Measurements from ENCODE around the gene ME2.
"Not testable (repeated sequence)": the region's sequence is repeated elsewhere in the genome, so short reads cannot be mapped to it uniquely, and the experiment has no call there.

ME2 gene

GRCh38 chr18:50849419-50849821 lies 29.5 kb upstream of the ME2 start:
- H3K4me3 ChIP-seq (ENCODE audit: low read depth, low read length), result no peak overlapping the region
- TF ChIP-seq CTCF (IDR thresholded peaks at IDR 0.05; ENCODE audit: low read depth, low read length), result no peak

- no peak for TF ChIP-seq CTCF (IDR thresholded peaks at IDR 0.05; ENCODE audit: low read depth, low read length)
- no peak overlapping the region for H3K4me3 ChIP-seq (ENCODE audit: low read depth, low read length)
These were observed 28.4 kb upstream of the ME2 start for GRCh38 chr18:50850307-50851065.

- no peak for TF ChIP-seq CTCF (IDR thresholded peaks at IDR 0.05; ENCODE audit: low read depth, low read length)
- no peak overlapping the region for H3K4me3 ChIP-seq (ENCODE audit: low read depth, low read length)
These were observed 25.1 kb upstream of the ME2 start for GRCh38 chr18:50853863-50854271.

GRCh38 chr18:50855976-50856757 lies 22.8 kb upstream of the ME2 start:
- H3K4me3 ChIP-seq (ENCODE audit: low read depth, low read length), result no peak overlapping the region
- TF ChIP-seq CTCF (IDR thresholded peaks at IDR 0.05; ENCODE audit: low read depth, low read length), result no peak

GRCh38 chr18:50857166-50857565 lies 21.8 kb upstream of the ME2 start:
- not testable (repeated sequence) for H3K4me3 ChIP-seq (ENCODE audit: low read depth, low read length)

- TF ChIP-seq CTCF (IDR thresholded peaks at IDR 0.05; ENCODE audit: low read depth, low read length), result no peak
- no peak overlapping the region for H3K4me3 ChIP-seq (ENCODE audit: low read depth, low read length)
These were observed 21.2 kb upstream of the ME2 start for GRCh38 chr18:50857694-50858093.

DNA sequence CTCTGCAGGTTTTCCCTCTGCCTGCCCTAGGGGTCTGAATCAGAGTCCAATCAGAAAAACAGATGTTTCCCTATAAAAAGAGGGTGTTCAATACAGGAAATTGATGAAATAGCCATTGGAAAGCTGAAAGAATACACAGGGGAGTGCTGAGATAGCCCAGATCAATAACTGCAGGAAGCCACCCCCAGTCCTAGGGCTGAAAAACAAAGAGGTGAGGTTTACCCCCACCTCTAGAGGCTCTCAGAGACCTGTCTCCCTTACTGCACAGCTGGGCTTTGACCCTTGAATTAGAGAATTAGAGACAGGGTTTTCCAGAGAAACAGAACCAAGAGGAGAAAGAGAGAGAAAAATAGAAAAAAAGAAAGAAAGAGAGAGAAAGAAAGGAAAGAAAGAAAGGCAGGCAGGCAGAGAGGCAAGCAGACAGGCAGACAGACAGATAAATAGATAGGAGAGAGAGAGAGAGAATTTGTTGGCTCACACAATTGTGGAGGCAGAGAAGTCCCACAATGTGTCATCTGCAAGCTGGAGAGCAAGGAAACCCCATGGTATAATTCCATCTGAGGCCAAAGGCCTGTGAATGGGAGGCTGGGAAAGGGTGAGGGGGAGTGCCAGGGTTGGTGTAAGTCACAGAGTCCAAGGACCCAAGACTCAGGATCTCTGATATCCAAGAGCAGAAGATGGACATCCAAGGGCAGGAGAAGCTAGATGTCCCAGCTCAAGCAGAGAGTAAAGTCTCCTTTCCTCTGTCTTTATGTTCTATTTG lies 18.9 kb upstream of the ME2 start:
- no peak overlapping the region for H3K4me3 ChIP-seq (ENCODE audit: low read depth, low read length)
- no peak for TF ChIP-seq CTCF (IDR thresholded peaks at IDR 0.05; ENCODE audit: low read depth, low read length)
